GM19238 (cell line): ENCODE data around the gene NMNAT1.
"Not testable (repeated sequence)": the region's sequence is repeated elsewhere in the genome, so short reads cannot be mapped to it uniquely, and the experiment has no call there.

Source experiments
- DNase-seq: peaks from one replicate; pipeline ENCODE4 v3.0.0; 2011; ENCODE audit warnings: low spot score; ENCODE audit not compliant: insufficient read length

Gene NMNAT1

DNA sequence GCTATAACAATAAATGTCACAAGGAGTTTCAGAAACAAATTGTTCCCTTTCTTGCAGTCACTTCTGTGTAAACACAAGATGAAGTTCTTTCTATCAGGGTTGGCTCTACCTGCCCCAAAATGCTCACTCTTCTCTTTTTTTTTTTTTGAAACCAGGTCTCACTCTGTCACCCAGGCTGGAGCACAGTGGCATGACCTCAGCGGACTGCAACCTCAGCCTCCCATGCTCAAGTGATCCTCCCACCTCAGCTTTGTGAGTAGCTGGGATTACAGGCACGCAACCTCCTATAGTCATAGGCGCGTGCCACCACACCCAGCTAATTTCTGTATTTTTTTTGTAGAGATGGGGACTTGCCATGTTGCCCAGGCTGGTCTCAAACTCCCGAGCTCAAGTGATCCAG, 22.7 kb upstream of the NMNAT1 start:
- DNase-seq, result no peak

DNA sequence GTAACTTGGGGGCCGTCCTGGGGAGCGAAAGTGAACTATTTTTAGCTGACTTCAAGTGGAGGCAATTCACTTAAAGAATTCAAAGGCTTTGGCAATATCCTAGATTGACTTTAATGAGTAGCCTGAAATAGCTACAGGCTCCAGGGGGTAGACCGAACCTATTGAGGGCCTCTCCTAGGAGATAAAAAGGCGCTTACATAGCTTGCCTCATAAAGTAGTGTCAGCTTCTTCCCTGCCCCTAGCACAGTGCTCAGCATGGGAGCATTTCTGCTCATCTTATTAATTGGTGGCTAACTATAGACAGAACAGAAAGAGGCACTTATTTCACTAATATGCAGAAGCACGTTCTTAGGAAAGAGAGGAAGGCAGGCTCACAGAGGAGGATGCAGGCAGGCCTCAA, 20.9 kb upstream of the NMNAT1 start:
- no peak for DNase-seq

- DNase-seq, result no peak
Measured at GRCh38 chr1:9927259-9927658, 16.0 kb upstream of the NMNAT1 start.

GRCh38 chr1:9929431-9930385, 13.6 kb upstream of the NMNAT1 start:
- no peak for DNase-seq

- DNase-seq, result peak; percentile 42
Measured at GRCh38 chr1:9942399-9942938, 806 bp upstream of the NMNAT1 start.

GRCh38 chr1:9946315-9946714, 3.0 kb downstream of the NMNAT1 start:
- DNase-seq, result no peak

DNA sequence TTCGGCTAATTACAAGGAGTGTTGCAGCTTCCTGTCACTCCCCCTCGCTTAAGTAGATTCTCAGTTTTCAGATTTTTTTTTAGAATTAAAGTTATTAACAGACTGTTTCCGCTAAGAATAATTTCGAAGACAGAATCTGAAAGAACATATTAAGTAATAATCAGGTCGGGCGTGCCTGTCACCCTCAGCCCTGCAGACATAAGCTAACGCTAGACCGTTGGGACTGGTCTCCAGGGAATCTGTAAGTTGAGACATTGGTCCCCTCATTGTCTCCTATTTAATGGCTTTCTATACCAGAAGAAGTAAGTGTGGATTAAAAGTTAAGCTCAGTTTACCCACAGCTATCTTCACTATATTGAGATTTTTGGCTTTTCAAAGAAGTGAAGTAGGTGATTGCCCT, 14.5 kb downstream of the NMNAT1 start:
- DNase-seq, result no peak

DNA sequence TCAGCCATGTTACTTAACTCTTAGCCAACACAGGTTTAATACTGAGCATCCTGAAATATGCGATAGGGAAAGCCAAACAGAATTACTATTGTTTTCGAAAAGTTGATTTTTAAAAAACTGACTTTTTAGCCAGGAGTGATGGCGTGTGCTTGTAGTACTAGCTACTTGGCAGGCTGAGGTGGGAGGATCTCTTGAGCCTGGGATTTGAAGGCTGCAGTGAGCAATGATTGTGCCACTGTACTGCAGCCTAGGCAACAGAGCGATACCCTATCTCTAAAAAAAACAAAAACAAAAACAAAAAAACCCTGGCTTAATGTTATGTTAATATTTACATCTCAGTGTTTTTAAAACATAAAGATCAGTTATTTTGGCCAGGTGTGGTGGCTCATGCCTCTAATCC, 16.7 kb downstream of the NMNAT1 start:
- no peak for DNase-seq

- DNase-seq, result peak; percentile 58
Measured at GRCh38 chr1:9960706-9961562, 17.7 kb downstream of the NMNAT1 start.

DNA sequence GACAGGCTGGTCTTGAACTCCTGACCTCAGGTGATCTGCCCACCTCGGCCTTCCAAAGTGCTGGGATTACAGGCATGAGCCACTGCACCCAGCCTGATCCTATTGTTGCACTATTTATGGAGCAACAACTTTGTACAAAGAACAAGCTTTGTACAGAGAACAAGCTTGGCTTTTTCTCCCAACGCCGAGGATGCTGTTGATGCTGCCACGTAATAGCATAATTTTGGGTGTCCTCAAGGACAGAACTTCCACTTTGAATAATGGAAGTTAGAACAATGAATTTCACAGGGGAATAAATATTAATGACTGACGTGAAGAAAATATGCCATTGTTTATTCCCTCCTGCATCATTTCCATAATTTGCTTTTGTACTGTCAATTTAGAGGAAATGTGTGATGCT, 41.0 kb downstream of the NMNAT1 start:
- DNase-seq, result no peak

GRCh38 chr1:9985001-9985400, 41.7 kb downstream of the NMNAT1 start:
- DNase-seq, result no peak

DNA sequence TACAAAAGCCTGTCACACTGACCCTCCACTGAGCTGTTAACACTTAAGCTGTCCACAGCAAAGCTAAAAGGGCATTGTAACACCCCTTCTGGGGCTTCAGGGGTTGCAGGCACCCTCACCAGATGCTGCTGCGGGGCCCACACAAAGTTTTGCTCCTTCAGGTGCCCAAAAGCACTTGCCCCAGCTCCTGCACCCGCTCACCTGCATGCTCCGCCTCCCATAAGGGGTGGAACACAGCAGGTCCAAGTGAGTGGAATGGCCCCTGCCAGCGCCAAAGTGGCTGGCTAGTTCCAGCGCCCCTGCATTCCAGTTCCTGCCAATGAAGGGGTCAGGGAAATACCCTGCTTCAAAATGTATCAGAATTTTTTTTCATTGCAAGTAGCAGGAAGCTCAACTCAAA, 46.5 kb downstream of the NMNAT1 start:
- DNase-seq, result no peak

DNA sequence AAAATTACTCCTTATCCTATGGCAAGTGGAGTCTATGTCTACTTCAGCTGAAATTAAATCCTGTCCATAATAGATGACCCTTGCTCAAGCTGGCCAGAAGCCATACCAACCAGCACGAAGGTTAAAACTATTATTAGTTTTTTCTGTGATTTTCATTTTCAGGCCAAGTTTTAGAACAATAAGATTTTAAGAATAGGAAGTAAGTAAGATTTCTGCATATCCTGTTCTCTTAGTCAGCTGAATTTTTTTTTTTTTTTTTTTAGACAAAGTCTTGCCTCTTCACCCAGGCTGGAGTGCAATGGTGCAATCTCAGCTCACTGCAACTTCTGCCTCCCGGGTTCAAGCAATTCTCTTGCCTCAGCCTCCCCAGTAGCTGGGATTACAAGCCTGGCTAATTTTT, 47.7 kb downstream of the NMNAT1 start:
- DNase-seq, result no peak

- DNase-seq, result no peak
Measured at GRCh38 chr1:9992910-9993309, 49.6 kb downstream of the NMNAT1 start.

DNA sequence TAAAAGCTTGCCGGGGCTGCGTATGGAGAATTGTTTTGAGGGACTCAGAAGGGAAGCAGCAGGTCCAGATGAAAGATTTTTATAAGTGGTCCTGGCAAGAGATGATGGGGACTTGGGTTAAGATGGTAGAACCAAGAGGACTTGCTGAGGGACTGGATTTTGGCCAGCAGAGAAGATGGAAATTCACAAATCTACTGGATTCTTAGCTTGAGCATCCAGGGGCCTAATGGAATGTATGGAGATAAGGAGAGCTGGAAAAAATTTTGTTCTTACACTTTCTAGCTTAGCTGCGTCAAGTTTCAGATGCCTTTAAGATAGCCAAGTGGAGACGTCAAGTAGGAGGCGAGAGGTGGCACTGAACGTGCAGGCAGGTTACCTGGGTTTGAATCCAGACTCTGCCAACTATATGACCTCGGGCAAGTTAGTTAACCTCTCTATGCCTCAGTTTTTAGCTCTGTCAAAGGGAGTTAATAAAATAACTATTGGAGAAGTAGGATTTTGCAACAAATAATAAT, 50.3 kb downstream of the NMNAT1 start:
- DNase-seq, result no peak

DNA sequence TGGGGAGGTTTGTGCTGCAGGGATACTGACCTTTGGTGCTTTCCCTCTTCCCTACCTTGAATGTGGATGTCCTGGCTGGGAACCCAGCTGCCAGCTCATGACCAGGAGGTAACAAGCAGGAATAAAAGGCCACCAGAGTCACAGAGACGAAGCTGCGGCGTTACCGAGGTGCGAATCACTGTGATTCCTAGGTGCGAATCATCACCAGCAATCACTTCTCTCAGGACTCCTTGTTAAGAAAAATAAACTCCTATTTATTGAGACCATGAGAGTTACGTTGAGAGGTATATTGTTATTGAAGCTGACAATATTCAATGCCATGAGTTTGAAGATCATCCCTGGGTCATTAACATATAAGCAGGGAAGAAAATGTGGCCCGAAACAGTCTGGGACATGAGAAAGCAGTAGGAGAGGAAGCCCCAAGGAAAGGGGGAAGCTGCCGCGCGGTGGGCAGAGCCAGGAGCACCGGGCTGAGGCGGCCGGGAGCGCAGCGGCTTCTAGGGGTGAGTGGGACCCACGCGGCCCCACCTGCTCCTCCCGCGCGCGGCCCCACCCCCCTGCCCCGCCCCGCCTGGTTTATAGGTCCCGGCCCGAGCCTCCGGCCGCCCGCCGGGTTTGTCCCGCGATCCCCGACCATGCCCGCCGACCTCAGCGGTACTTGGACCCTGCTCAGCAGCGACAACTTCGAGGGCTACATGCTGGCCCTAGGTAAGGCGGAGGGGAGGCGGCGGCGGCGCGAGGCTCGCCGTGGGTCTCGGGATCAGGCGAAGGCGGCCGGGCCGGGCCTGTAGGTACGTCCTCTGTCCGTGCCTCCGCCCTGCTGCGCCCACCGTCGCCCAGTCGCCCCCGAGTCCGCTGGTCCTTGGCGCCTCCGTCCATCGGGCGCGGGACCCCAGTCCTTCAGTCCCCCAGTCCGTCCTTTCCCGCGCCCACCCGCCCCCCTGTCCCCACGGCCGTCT, 53.6 kb downstream of the NMNAT1 start, which contains the start of gene RBP7:
TSS of gene RBP7 (plus strand) at position 605 of the 959 bp plus-strand sequence. CDS start at position 636, 31 bp downstream.
- DNase-seq, result peak; percentile 12

DNA sequence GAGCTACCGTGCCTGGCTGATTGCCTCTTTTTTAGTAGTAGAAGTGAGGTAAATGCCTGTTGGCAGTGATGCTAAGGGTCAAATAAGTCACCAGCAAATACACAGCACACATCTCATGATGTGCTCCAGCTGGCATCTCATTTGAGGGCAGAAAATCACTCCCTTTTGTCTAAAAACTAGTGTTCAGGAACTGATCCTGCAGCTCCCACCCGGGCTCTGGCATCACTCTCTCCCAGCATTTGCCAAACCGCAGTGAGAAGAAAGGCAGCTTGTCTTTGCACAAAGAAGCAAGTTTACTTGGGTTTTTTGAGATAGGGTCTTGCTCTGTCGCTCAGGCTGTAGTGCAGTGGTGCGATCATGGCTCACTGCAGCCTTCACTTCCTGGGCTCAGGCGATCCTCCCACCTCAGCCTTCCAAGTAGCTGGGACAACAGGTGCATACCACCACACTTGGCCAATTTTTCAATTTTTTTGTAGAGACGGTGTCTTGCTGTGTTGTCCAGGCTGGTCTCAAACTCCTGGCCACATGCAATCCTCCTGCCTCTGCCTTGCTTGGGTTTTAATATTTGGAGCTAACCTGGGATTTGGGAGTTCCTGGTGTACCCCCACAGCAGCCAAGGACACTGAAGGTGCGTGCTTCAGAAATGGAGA, 57.9 kb downstream of the NMNAT1 start:
- no peak for DNase-seq

- not testable (repeated sequence) for DNase-seq
Measured at GRCh38 chr1:10005248-10005647, 62.0 kb downstream of the NMNAT1 start.

- DNase-seq, result no peak
Measured at GRCh38 chr1:10007169-10007568, 63.9 kb downstream of the NMNAT1 start.

- no peak for DNase-seq
Measured at GRCh38 chr1:10014016-10014415, 70.7 kb downstream of the NMNAT1 start.
